Neural progenitor cell (in vitro differentiated cells): Measurements from ENCODE around the gene NCKAP5L. TPM values are rescaled to one million over a fixed set of nuclear protein-coding genes. Genes with fewer than 3 reads are reported as not detected.

Source experiments
- DNase-seq: peaks from one replicate; pipeline ENCODE4 v3.0.0-alpha.2; 2016; ENCODE audit warnings: low spot score
- H2AFZ ChIP-seq: fragments of 200-600 bp; sonication (generic); replicated peaks from 2 replicates; pipeline ENCODE4 v1.6.1; 2016; ENCODE audit warnings: antibody characterized with exemption
- H3F3A ChIP-seq: fragments of 200-600 bp; sonication (generic); 2 replicates; pipeline ENCODE4 v1.6.1; 2016; ENCODE audit warnings: antibody characterized with exemption, low read depth
- H3K27ac ChIP-seq: fragments of 200-600 bp; sonication (generic); 2 replicates; pipeline ENCODE4 v1.5.1; 2016; ENCODE audit warnings: mild to moderate bottlenecking
- H3K27me3 ChIP-seq: fragments of 200-600 bp; sonication (generic); 2 replicates; pipeline ENCODE4 v1.6.1; 2016; ENCODE audit warnings: mild to moderate bottlenecking, moderate library complexity
- H3K36me3 ChIP-seq: fragments of 200-600 bp; sonication (generic); 2 replicates; pipeline ENCODE4 v1.5.1; 2016
- H3K4me1 ChIP-seq: fragments of 200-600 bp; sonication (generic); 2 replicates; pipeline ENCODE4 v1.6.1; 2016; ENCODE audit warnings: mixed run types
- H3K4me2 ChIP-seq: fragments of 200-600 bp; sonication (generic); 2 replicates; pipeline ENCODE4 v1.6.1; 2016
- H3K4me3 ChIP-seq: fragments of 200-600 bp; sonication (generic); 2 replicates; pipeline ENCODE4 v1.5.1; 2016
- H3K79me2 ChIP-seq: fragments of 200-600 bp; sonication (generic); 2 replicates; pipeline ENCODE4 v1.6.1; 2016; ENCODE audit warnings: low read depth
- H3K9ac ChIP-seq: fragments of 200-600 bp; sonication (generic); 2 replicates; pipeline ENCODE4 v1.6.1; 2016
- H3K9me3 ChIP-seq: fragments of 200-600 bp; sonication (generic); 2 replicates; pipeline ENCODE4 v1.5.1; 2016; ENCODE audit warnings: low read depth
- H4K20me1 ChIP-seq: fragments of 200-600 bp; sonication (generic); 2 replicates; pipeline ENCODE4 v1.6.1; 2016; ENCODE audit warnings: low read depth
- H3K27ac Mint-ChIP-seq: 3 replicates; pipeline ENCODE4 v1.8.0; 2021; ENCODE audit warnings: mixed read lengths
- H3K27me3 Mint-ChIP-seq: 2 replicates; pipeline ENCODE4 v1.8.0; 2022; ENCODE audit warnings: low read depth, mild to moderate bottlenecking, inconsistent platforms, moderate library complexity, mixed read lengths; ENCODE audit not compliant: insufficient read depth
- H3K36me3 Mint-ChIP-seq: 3 replicates; pipeline ENCODE4 v1.8.0; 2021; ENCODE audit warnings: mixed read lengths
- H3K4me1 Mint-ChIP-seq: 3 replicates; pipeline ENCODE4 v1.8.0; 2021; ENCODE audit warnings: mixed read lengths
- H3K4me3 Mint-ChIP-seq: 3 replicates; pipeline ENCODE4 v1.8.0; 2021; ENCODE audit warnings: mild to moderate bottlenecking, moderate library complexity, mixed read lengths
- H3K9me3 Mint-ChIP-seq: 3 replicates; pipeline ENCODE4 v1.8.0; 2020; ENCODE audit warnings: mixed read lengths
- CTCF ChIP-seq: fragments of 200-600 bp; sonication (generic); IDR thresholded peaks from 2 replicates; pipeline ENCODE4 v1.5.1; 2017; ENCODE audit warnings: antibody characterized with exemption, mild to moderate bottlenecking
- EZH2 ChIP-seq: fragments of 200-600 bp; sonication (generic); IDR thresholded peaks from 2 replicates; pipeline ENCODE4 v1.6.1; 2017; ENCODE audit warnings: antibody characterized with exemption, mild to moderate bottlenecking, moderate library complexity
- EZH2phosphoT487 ChIP-seq: fragments of 200-600 bp; sonication (generic); IDR thresholded peaks from 2 replicates; pipeline ENCODE4 v1.6.1; 2017; ENCODE audit warnings: antibody characterized with exemption
- total RNA-seq: library from RNA; depleted of rRNA; stranded (reverse); fragments of >200 nt; gene quantifications from 2 replicates; pipeline ENCODE4 v1.2.3, GENCODE V29; 2015; ENCODE audit warnings: low replicate concordance

Gene NCKAP5L
- total RNA-seq, 1 donor from 2014 or later, result 5.6 TPM

GRCh38 chr12:49764126-49764525 lies 64.1 kb downstream of the NCKAP5L start:
- Mint-ChIP-seq H3K4me3 (no peak overlapping the region), H3K4me1 (no peaks in the 10 kb centered on the region), H3K27ac (no peak overlapping the region), H3K36me3 (peaks cover 33% of the 10 kb centered on the region), H3K27me3 (peaks cover 4% of the 10 kb centered on the region), H3K9me3 (no peaks in the 10 kb centered on the region)
- H2AFZ ChIP-seq, result no peak overlapping the region
- DNase-seq, result no peak
- no peaks in the 10 kb centered on the region for H3K27me3 ChIP-seq
- peaks cover 13% of the 10 kb centered on the region for H4K20me1 ChIP-seq
- H3K27ac ChIP-seq, result no peak overlapping the region
- H3K4me3 ChIP-seq, result no peak overlapping the region
- H3K4me2 ChIP-seq, result no peak overlapping the region
- H3K9ac ChIP-seq, result no peak overlapping the region
- no peaks in the 10 kb centered on the region for H3K9me3 ChIP-seq
- H3K4me1 ChIP-seq, result no peaks in the 10 kb centered on the region
- H3F3A ChIP-seq, result peaks cover 45% of the 10 kb centered on the region
- TF ChIP-seq EZH2phosphoT487, result no peak
- no peak for TF ChIP-seq EZH2
- no peak for TF ChIP-seq CTCF
- no peaks in the 10 kb centered on the region for H3K79me2 ChIP-seq
- peaks cover 11% of the 10 kb centered on the region for H3K36me3 ChIP-seq

GRCh38 chr12:49763006-49763591 lies 65.1 kb downstream of the NCKAP5L start:
- no peaks in the 10 kb centered on the region for H3K79me2 ChIP-seq
- H3K9me3 ChIP-seq, result no peaks in the 10 kb centered on the region
- no peak overlapping the region for H3K4me3 ChIP-seq
- Mint-ChIP-seq H3K27me3 (peaks cover 4% of the 10 kb centered on the region), H3K4me1 (no peaks in the 10 kb centered on the region), H3K36me3 (peaks cover 42% of the 10 kb centered on the region), H3K4me3 (no peak overlapping the region), H3K9me3 (no peaks in the 10 kb centered on the region), H3K27ac (no peak overlapping the region)
- TF ChIP-seq CTCF (peak; percentile 81), EZH2 (no peak)
- H3K27me3 ChIP-seq, result no peaks in the 10 kb centered on the region
- no peak overlapping the region for H3K9ac ChIP-seq
- peak; percentile 79 for DNase-seq
- peaks cover 21% of the 10 kb centered on the region for H3K36me3 ChIP-seq
- H3F3A ChIP-seq, result peaks cover 47% of the 10 kb centered on the region
- H2AFZ ChIP-seq, result no peak overlapping the region
- H4K20me1 ChIP-seq, result peaks cover 13% of the 10 kb centered on the region
- H3K4me1 ChIP-seq, result no peaks in the 10 kb centered on the region
- H3K4me2 ChIP-seq, result no peak overlapping the region
- H3K27ac ChIP-seq, result no peak overlapping the region

GRCh38 chr12:49762468-49762847 lies 65.8 kb downstream of the NCKAP5L start:
- TF ChIP-seq EZH2 (no peak), CTCF (no peak), EZH2phosphoT487 (no peak)
- H2AFZ ChIP-seq, result no peak overlapping the region
- H3K36me3 ChIP-seq, result peaks cover 22% of the 10 kb centered on the region
- DNase-seq, result no peak
- Mint-ChIP-seq H3K36me3 (peaks cover 47% of the 10 kb centered on the region), H3K4me3 (no peak overlapping the region), H3K4me1 (no peaks in the 10 kb centered on the region), H3K9me3 (no peaks in the 10 kb centered on the region), H3K27me3 (peaks cover 4% of the 10 kb centered on the region), H3K27ac (no peak overlapping the region)
- H3K4me1 ChIP-seq, result no peaks in the 10 kb centered on the region
- H3K9ac ChIP-seq, result no peak overlapping the region
- peaks cover 13% of the 10 kb centered on the region for H4K20me1 ChIP-seq
- no peak overlapping the region for H3K4me3 ChIP-seq
- H3K4me2 ChIP-seq, result no peak overlapping the region
- H3K27me3 ChIP-seq, result no peaks in the 10 kb centered on the region
- H3F3A ChIP-seq, result peaks cover 47% of the 10 kb centered on the region
- H3K79me2 ChIP-seq, result no peaks in the 10 kb centered on the region
- H3K9me3 ChIP-seq, result no peaks in the 10 kb centered on the region
- no peak overlapping the region for H3K27ac ChIP-seq
